ENCODE data around the gene ANGPTL2.

Gene ANGPTL2

GRCh38 chr9:127118597-127119319, 3.7 kb downstream of the ANGPTL2 start:
- H3K4me3 ChIP-seq (ENCODE audit: severe bottlenecking), result no peak overlapping the region
- H3K27ac ChIP-seq (ENCODE audit: poor library complexity, severe bottlenecking), result no peak overlapping the region
- H3K27me3 ChIP-seq (ENCODE audit: insufficient read depth, poor library complexity, severe bottlenecking), result no peaks in the 10 kb centered on the region
- H3K9me3 ChIP-seq (ENCODE audit: severe bottlenecking), result no peaks in the 10 kb centered on the region
- no peak for TF ChIP-seq CTCF (IDR thresholded peaks at IDR 0.05; ENCODE audit: poor library complexity, severe bottlenecking)
- ATAC-seq (ENCODE audit: low read depth), result no peak
- no peaks in the 10 kb centered on the region for H3K36me3 ChIP-seq (ENCODE audit: low read depth)
- peaks cover 4% of the 10 kb centered on the region for H3K4me1 ChIP-seq (ENCODE audit: insufficient read depth, poor library complexity, severe bottlenecking)
- no peak for DNase-seq (ENCODE audit: low spot score)

GRCh38 chr9:127117801-127118200, 4.6 kb downstream of the ANGPTL2 start:
- ATAC-seq (ENCODE audit: low read depth), result no peak
- Histone ChIP-seq H3K9me3 (ENCODE audit: severe bottlenecking) (no peaks in the 10 kb centered on the region), H3K27me3 (ENCODE audit: insufficient read depth, poor library complexity, severe bottlenecking) (no peaks in the 10 kb centered on the region), H3K4me1 (ENCODE audit: insufficient read depth, poor library complexity, severe bottlenecking) (peaks cover 5% of the 10 kb centered on the region), H3K27ac (ENCODE audit: poor library complexity, severe bottlenecking) (no peak overlapping the region), H3K4me3 (ENCODE audit: severe bottlenecking) (no peak overlapping the region), H3K36me3 (ENCODE audit: low read depth) (no peaks in the 10 kb centered on the region)
- TF ChIP-seq CTCF (IDR thresholded peaks at IDR 0.05; ENCODE audit: poor library complexity, severe bottlenecking), result no peak
- DNase-seq (ENCODE audit: low spot score), result no peak

GRCh38 chr9:127116957-127117356, 5.5 kb downstream of the ANGPTL2 start:
- no peak for ATAC-seq (ENCODE audit: low read depth)
- no peaks in the 10 kb centered on the region for H3K27me3 ChIP-seq (ENCODE audit: insufficient read depth, poor library complexity, severe bottlenecking)
- no peak overlapping the region for H3K27ac ChIP-seq (ENCODE audit: poor library complexity, severe bottlenecking)
- H3K4me1 ChIP-seq (ENCODE audit: insufficient read depth, poor library complexity, severe bottlenecking), result peaks cover 9% of the 10 kb centered on the region
- no peaks in the 10 kb centered on the region for H3K36me3 ChIP-seq (ENCODE audit: low read depth)
- no peak for TF ChIP-seq CTCF (IDR thresholded peaks at IDR 0.05; ENCODE audit: poor library complexity, severe bottlenecking)
- DNase-seq (ENCODE audit: low spot score), result no peak
- H3K4me3 ChIP-seq (ENCODE audit: severe bottlenecking), result no peak overlapping the region
- no peaks in the 10 kb centered on the region for H3K9me3 ChIP-seq (ENCODE audit: severe bottlenecking)

GRCh38 chr9:127116088-127116726, 6.2 kb downstream of the ANGPTL2 start:
- TF ChIP-seq CTCF (IDR thresholded peaks at IDR 0.05; ENCODE audit: poor library complexity, severe bottlenecking), result no peak
- no peak overlapping the region for H3K4me3 ChIP-seq (ENCODE audit: severe bottlenecking)
- H3K9me3 ChIP-seq (ENCODE audit: severe bottlenecking), result no peaks in the 10 kb centered on the region
- H3K4me1 ChIP-seq (ENCODE audit: insufficient read depth, poor library complexity, severe bottlenecking), result peaks cover 9% of the 10 kb centered on the region
- ATAC-seq (ENCODE audit: low read depth), result no peak
- no peak for DNase-seq (ENCODE audit: low spot score)
- no peak overlapping the region for H3K27ac ChIP-seq (ENCODE audit: poor library complexity, severe bottlenecking)
- no peaks in the 10 kb centered on the region for H3K36me3 ChIP-seq (ENCODE audit: low read depth)
- no peaks in the 10 kb centered on the region for H3K27me3 ChIP-seq (ENCODE audit: insufficient read depth, poor library complexity, severe bottlenecking)

- Histone ChIP-seq H3K36me3 (ENCODE audit: low read depth) (no peaks in the 10 kb centered on the region), H3K27me3 (ENCODE audit: insufficient read depth, poor library complexity, severe bottlenecking) (no peaks in the 10 kb centered on the region), H3K27ac (ENCODE audit: poor library complexity, severe bottlenecking) (no peak overlapping the region), H3K9me3 (ENCODE audit: severe bottlenecking) (no peaks in the 10 kb centered on the region), H3K4me1 (ENCODE audit: insufficient read depth, poor library complexity, severe bottlenecking) (peaks cover 9% of the 10 kb centered on the region), H3K4me3 (ENCODE audit: severe bottlenecking) (no peak overlapping the region)
- no peak for TF ChIP-seq CTCF (IDR thresholded peaks at IDR 0.05; ENCODE audit: poor library complexity, severe bottlenecking)
- ATAC-seq (ENCODE audit: low read depth), result no peak
- DNase-seq (ENCODE audit: low spot score), result no peak
Measured at GRCh38 chr9:127114606-127115005, 7.8 kb downstream of the ANGPTL2 start.
